Stimulated activated CD4-positive, alpha-beta T cell treated with anti-CD3 and anti-CD28 coated beads, Interleukin-1b, Interleukin-23, amount 100 ng/mL, for 1 hour (primary cell): ENCODE measurements around the gene NMUR2.

Source experiments
- DNase-seq, 2 donors: peaks; one replicate each; pipeline ENCODE4 v3.0.0-alpha.2; 2020; ENCODE audit warnings: low read depth in 2 of 2

NMUR2 gene

DNA sequence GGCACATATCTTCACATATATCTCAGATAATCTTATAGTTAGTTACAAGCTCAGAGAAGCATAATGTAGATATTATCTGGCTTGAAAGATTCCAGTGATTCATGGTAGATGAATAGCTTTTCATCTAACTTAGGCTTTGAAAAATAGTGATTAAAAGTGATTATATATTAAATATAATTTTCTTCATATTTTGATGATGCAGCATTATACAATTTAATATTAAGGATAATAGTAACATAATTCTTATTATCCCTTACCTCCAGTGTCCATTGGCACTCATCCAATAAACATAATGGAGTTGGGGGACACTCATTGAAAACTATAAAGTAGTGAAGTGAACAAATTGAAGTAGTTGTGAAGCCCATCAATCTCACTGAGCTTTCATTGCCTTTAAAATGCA lies 35.8 kb downstream of the NMUR2 start:
- no peak for DNase-seq

DNA sequence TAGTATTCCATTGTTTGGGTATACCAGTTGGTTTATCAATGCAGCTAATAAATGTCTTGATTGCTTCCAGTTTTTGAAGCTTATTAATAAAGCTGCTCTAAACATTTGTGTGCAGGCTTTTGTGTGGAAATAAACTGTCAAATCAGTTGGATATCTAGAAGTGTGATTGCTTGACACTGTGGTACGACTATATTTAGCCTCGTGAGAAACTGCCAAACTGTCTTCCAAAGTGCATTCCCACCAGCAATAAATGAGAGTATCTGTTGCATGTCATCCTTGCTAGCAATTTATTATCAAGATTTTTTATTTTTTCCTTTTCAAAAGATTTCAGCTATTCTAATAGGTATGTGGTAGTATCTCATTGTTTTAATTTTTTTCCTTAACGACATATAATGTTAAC lies 37.5 kb downstream of the NMUR2 start:
- DNase-seq, result no peak

DNA sequence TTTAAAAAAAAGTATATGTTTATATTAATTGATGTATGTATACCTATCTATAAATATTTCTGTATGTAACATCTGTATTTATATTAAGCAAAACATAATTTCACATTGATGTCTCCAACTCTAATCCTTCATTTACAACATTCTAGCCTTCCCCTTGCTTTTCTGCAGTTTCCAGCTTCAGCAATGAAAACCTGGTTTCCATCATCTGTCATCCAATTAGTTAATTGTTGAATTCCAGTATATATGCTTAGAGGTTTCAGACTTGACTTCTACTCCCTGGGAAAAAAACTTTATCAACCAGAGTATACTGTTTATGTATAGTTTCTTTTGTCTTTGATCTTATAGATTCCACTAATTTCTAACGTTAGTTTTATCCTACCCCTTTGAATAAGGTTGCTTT lies 38.4 kb downstream of the NMUR2 start:
- no peak for DNase-seq

GRCh38 chr5:152364899-152365298 lies 40.2 kb downstream of the NMUR2 start:
- DNase-seq, result no peak

DNA sequence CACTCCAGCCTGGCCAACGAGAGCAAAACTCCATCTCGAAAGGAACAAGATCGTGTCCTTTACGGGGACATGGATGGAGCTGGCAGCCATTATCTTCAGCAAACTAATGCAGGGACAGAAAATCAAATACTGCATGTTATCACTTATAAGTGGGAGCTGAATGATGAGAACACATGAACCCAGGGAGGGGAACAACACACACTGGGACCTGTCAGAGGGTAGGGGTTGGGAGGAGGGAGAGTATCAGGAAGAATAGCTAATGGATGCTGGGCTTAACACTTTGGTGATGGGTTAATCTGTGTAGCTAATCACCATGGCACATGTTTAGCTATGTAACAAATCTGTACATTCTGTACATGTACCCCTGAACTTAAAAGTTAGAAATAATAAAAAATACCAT lies 40.9 kb downstream of the NMUR2 start:
- no peak for DNase-seq

DNA sequence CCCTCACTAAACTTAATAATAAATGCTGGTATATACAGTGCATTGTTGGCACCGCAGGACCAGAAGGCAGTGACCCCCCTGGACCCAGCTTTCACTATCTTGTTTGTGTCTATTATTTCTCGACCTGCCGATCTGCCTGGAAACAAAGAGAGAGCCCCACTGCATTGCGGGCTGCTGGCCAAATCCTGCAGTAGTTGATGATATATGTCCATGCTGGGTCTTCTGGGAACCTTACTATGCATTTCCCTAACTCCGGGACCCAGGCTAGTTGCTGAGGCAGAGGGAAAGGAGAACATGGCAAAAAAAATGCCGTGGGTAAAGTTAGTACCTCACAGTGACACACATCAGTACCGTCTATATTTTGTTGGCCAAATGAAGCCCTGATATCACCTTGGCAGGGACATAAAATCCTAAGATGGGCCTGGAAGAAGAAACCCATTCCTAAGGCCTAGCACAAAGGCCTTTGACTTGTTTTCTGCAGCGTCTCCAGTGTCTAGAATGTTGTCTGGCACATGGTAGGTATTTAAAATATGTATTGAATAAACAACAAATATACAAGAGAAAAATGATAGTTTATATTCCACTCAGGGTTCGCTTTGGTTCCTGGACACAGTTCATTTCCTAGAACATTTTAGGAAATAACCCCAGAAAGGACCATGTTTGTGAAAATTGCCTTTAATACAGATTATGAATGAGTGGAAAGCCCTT lies 46.1 kb downstream of the NMUR2 start:
- no peak for DNase-seq

DNA sequence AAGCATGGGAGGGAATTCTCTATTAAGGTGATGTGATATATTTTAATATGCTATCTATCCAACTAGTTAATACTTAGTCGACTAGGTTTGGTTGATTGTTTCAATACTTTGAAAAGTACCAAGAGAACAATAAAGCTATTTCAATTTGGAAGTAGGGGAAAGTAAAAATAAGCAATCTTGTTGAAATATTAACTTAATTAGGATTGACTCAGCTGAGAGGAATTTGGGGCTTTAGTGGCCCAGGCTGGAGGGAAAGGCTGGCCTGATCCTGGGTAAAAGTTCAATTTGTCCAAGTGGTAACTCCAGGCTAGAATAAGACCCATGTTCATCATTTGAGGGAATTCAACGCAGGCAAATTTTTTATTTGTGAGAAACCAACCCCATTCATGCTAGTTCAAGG lies 48.6 kb downstream of the NMUR2 start:
- no peak for DNase-seq

DNA sequence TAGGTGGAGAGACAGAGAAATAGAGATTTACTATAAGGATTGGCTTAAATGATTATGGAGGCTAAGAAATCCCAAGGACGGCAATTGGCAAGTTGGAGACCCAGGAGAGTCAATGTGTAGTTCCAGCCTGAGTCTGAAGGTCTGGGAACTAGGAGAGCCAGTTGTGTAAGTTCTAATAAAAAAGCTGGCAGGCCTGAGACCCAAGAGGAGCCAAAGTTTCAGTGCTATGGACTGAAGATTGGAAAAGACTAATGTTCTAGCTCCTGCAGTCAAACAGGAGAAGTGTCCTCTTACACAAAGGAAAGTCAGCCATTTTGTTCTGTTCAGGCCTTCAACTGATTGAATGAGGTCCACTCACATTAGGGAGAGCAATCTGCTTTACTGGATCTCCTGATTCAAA lies 50.0 kb downstream of the NMUR2 start:
- DNase-seq, result no peak

DNA sequence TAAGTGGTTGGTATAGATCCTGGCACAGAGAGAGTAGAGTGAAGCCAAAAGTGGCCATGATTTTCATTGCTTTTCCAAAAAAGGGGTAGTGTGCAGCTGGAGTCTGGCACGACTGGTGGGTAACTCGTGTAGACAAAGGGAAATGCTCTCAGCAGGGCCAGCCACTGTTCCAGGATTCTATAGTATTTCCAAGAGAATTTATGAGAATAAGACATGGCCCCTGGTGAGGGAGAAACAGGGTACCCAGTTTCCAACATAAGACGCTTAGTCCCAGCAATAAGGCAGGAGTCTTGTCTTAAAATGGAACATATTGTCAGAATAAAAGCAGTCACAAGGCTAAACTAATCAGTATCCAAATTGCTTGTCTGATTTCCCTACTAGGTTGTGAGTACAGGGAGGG lies 52.1 kb downstream of the NMUR2 start:
- DNase-seq, result no peak

- no peak for DNase-seq
These were observed 55.2 kb downstream of the NMUR2 start for GRCh38 chr5:152349683-152350526.
